ENCODE measurements around the gene CPT1C.

CPT1C gene

GRCh38 chr19:49690656-49691242 is at the start of gene CPT1C:
TSS of gene CPT1C (plus strand) at chr19:49691116. CDS start at chr19:49692253, 1,137 bp downstream.
- H3K36me3 ChIP-seq (ENCODE audit: insufficient read depth, low read depth, low read length), result peaks cover 31% of the 10 kb centered on the region
- H3K9me3 ChIP-seq (ENCODE audit: insufficient read depth, low read depth, low read length), result no peaks in the 10 kb centered on the region
- H3K4me1 ChIP-seq (ENCODE audit: insufficient read depth, low read length), result peaks cover 4% of the 10 kb centered on the region; the same call in 1 of the 2 replicates
- H3K27me3 ChIP-seq (ENCODE audit: insufficient read depth, low read length), result no peaks in the 10 kb centered on the region
- H3K9ac ChIP-seq (ENCODE audit: low read depth, low read length), result peak within 1 kb of the TSS; percentile 90
- peak within 1 kb of the TSS; percentile 88 for H3K27ac ChIP-seq (ENCODE audit: low read length)
- peak within 1 kb of the TSS; percentile 85 for H3K4me3 ChIP-seq (ENCODE audit: low read length)

- Histone ChIP-seq H3K36me3 (ENCODE audit: insufficient read depth, low read depth, low read length) (peaks cover 13% of the 10 kb centered on the region), H3K4me1 (ENCODE audit: insufficient read depth, low read length) (peaks cover 17% of the 10 kb centered on the region), H3K27me3 (ENCODE audit: insufficient read depth, low read length) (peaks cover 12% of the 10 kb centered on the region)
These were observed 49.0 kb upstream of the CPT1C start, which contains the start of gene SCAF1 for GRCh38 chr19:49641688-49642491. TSS of gene SCAF1 (plus strand) at chr19:49642209. CDS start at chr19:49645027, 2,818 bp downstream.

GRCh38 chr19:49642492-49643035 is 48.4 kb upstream of the CPT1C start:
- H3K4me1 ChIP-seq (ENCODE audit: insufficient read depth, low read length), result peaks cover 17% of the 10 kb centered on the region
- H3K36me3 ChIP-seq (ENCODE audit: insufficient read depth, low read depth, low read length), result peaks cover 20% of the 10 kb centered on the region
- H3K9me3 ChIP-seq (ENCODE audit: insufficient read depth, low read depth, low read length), result no peaks in the 10 kb centered on the region
- peak overlapping the region; percentile 99 for H3K9ac ChIP-seq (ENCODE audit: low read depth, low read length)
- H3K27ac ChIP-seq (ENCODE audit: low read length), result peak overlapping the region; percentile 93
- H3K27me3 ChIP-seq (ENCODE audit: insufficient read depth, low read length), result peaks cover 12% of the 10 kb centered on the region
- peak overlapping the region; percentile 99 for H3K4me3 ChIP-seq (ENCODE audit: low read length)

More at GRCh38 chr19:49641688-49642491, 49.0 kb upstream of the CPT1C start, which contains the start of gene SCAF1:
- H3K9me3 ChIP-seq (ENCODE audit: insufficient read depth, low read depth, low read length), result no peaks in the 10 kb centered on the region
- peak within 1 kb of the TSS; percentile 99 for H3K4me3 ChIP-seq (ENCODE audit: low read length)
- H3K27ac ChIP-seq (ENCODE audit: low read length), result peak within 1 kb of the TSS; percentile 95
- peak within 1 kb of the TSS; percentile 99 for H3K9ac ChIP-seq (ENCODE audit: low read depth, low read length)

GRCh38 chr19:49643466-49643865 is 47.5 kb upstream of the CPT1C start:
- no peak overlapping the region for H3K27ac ChIP-seq (ENCODE audit: low read length)

GRCh38 chr19:49645592-49645991 is 45.3 kb upstream of the CPT1C start:
- Histone ChIP-seq H3K27me3 (ENCODE audit: insufficient read depth, low read length) (no peaks in the 10 kb centered on the region), H3K4me1 (ENCODE audit: insufficient read depth, low read length) (peaks cover 12% of the 10 kb centered on the region), H3K27ac (ENCODE audit: low read length) (no peak overlapping the region), H3K9ac (ENCODE audit: low read depth, low read length) (no peak overlapping the region), H3K4me3 (ENCODE audit: low read length) (no peak overlapping the region), H3K36me3 (ENCODE audit: insufficient read depth, low read depth, low read length) (peaks cover 44% of the 10 kb centered on the region), H3K9me3 (ENCODE audit: insufficient read depth, low read depth, low read length) (no peaks in the 10 kb centered on the region)

More at GRCh38 chr19:49643466-49643865, 47.5 kb upstream of the CPT1C start:
- Histone ChIP-seq H3K4me1 (ENCODE audit: insufficient read depth, low read length) (peaks cover 17% of the 10 kb centered on the region), H3K4me3 (ENCODE audit: low read length) (peak overlapping the region; percentile 99), H3K9ac (ENCODE audit: low read depth, low read length) (no peak overlapping the region; the same call in 1 of the 2 replicates), H3K36me3 (ENCODE audit: insufficient read depth, low read depth, low read length) (peaks cover 25% of the 10 kb centered on the region), H3K27me3 (ENCODE audit: insufficient read depth, low read length) (peaks cover 12% of the 10 kb centered on the region), H3K9me3 (ENCODE audit: insufficient read depth, low read depth, low read length) (no peaks in the 10 kb centered on the region)

- H3K4me3 ChIP-seq (ENCODE audit: low read length), result no peak overlapping the region
- no peaks in the 10 kb centered on the region for H3K9me3 ChIP-seq (ENCODE audit: insufficient read depth, low read depth, low read length)
- H3K36me3 ChIP-seq (ENCODE audit: insufficient read depth, low read depth, low read length), result peaks cover 44% of the 10 kb centered on the region
- H3K27ac ChIP-seq (ENCODE audit: low read length), result no peak overlapping the region
- H3K4me1 ChIP-seq (ENCODE audit: insufficient read depth, low read length), result peaks cover 12% of the 10 kb centered on the region
- H3K27me3 ChIP-seq (ENCODE audit: insufficient read depth, low read length), result no peaks in the 10 kb centered on the region
- H3K9ac ChIP-seq (ENCODE audit: low read depth, low read length), result no peak overlapping the region
These were observed 44.9 kb upstream of the CPT1C start for GRCh38 chr19:49645995-49646394.

GRCh38 chr19:49646586-49646985 is 44.3 kb upstream of the CPT1C start:
- Histone ChIP-seq H3K27me3 (ENCODE audit: insufficient read depth, low read length) (no peaks in the 10 kb centered on the region), H3K4me3 (ENCODE audit: low read length) (no peak overlapping the region), H3K4me1 (ENCODE audit: insufficient read depth, low read length) (peaks cover 7% of the 10 kb centered on the region), H3K36me3 (ENCODE audit: insufficient read depth, low read depth, low read length) (peaks cover 44% of the 10 kb centered on the region), H3K9me3 (ENCODE audit: insufficient read depth, low read depth, low read length) (no peaks in the 10 kb centered on the region), H3K9ac (ENCODE audit: low read depth, low read length) (no peak overlapping the region), H3K27ac (ENCODE audit: low read length) (no peak overlapping the region)

- no peaks in the 10 kb centered on the region for H3K9me3 ChIP-seq (ENCODE audit: insufficient read depth, low read depth, low read length)
- H3K4me3 ChIP-seq (ENCODE audit: low read length), result no peak overlapping the region
- no peak overlapping the region for H3K9ac ChIP-seq (ENCODE audit: low read depth, low read length)
- H3K27ac ChIP-seq (ENCODE audit: low read length), result no peak overlapping the region
- H3K4me1 ChIP-seq (ENCODE audit: insufficient read depth, low read length), result no peaks in the 10 kb centered on the region
- no peaks in the 10 kb centered on the region for H3K27me3 ChIP-seq (ENCODE audit: insufficient read depth, low read length)
- peaks cover 76% of the 10 kb centered on the region for H3K36me3 ChIP-seq (ENCODE audit: insufficient read depth, low read depth, low read length)
These were observed 39.7 kb upstream of the CPT1C start for GRCh38 chr19:49651029-49651819.

- Histone ChIP-seq H3K4me1 (ENCODE audit: insufficient read depth, low read length) (no peaks in the 10 kb centered on the region), H3K4me3 (ENCODE audit: low read length) (no peak overlapping the region)
These were observed 38.9 kb upstream of the CPT1C start for GRCh38 chr19:49651820-49652550.

GRCh38 chr19:49652551-49653465 is 38.1 kb upstream of the CPT1C start:
- H3K4me1 ChIP-seq (ENCODE audit: insufficient read depth, low read length), result no peaks in the 10 kb centered on the region
- H3K9ac ChIP-seq (ENCODE audit: low read depth, low read length), result no peak overlapping the region
- no peak overlapping the region for H3K27ac ChIP-seq (ENCODE audit: low read length)
- no peak overlapping the region for H3K4me3 ChIP-seq (ENCODE audit: low read length)
- no peaks in the 10 kb centered on the region for H3K27me3 ChIP-seq (ENCODE audit: insufficient read depth, low read length)
- H3K9me3 ChIP-seq (ENCODE audit: insufficient read depth, low read depth, low read length), result no peaks in the 10 kb centered on the region
- H3K36me3 ChIP-seq (ENCODE audit: insufficient read depth, low read depth, low read length), result peaks cover 77% of the 10 kb centered on the region

More at GRCh38 chr19:49651820-49652550, 38.9 kb upstream of the CPT1C start:
- Histone ChIP-seq H3K36me3 (ENCODE audit: insufficient read depth, low read depth, low read length) (peaks cover 77% of the 10 kb centered on the region), H3K9me3 (ENCODE audit: insufficient read depth, low read depth, low read length) (no peaks in the 10 kb centered on the region), H3K27me3 (ENCODE audit: insufficient read depth, low read length) (no peaks in the 10 kb centered on the region), H3K9ac (ENCODE audit: low read depth, low read length) (no peak overlapping the region), H3K27ac (ENCODE audit: low read length) (no peak overlapping the region)

Data from iPS-20b (cell line).